Measurements from ENCODE around the gene TOM1L2. TPM values are rescaled to one million over a fixed set of nuclear protein-coding genes. Genes with fewer than 3 reads are reported as not detected.
"Not testable (repeated sequence)": the region's sequence is repeated elsewhere in the genome, so short reads cannot be mapped to it uniquely, and the experiment has no call there.

Gene TOM1L2
- polyA plus RNA-seq, 4 donors: 33.3 to 46.1 (median 36.1) TPM

GRCh38 chr17:17812211-17813054, 159.8 kb downstream of the TOM1L2 start:
- DNase-seq (ENCODE audit: low read depth in 4 of 4, low spot score in 3 of 4): no peak

- DNase-seq (ENCODE audit: low read depth in 4 of 4, low spot score in 3 of 4): peak in 1 of 4 donors; percentile 48
These were observed 160.6 kb downstream of the TOM1L2 start for GRCh38 chr17:17811381-17812210.

- DNase-seq (ENCODE audit: low read depth in 4 of 4, low spot score in 3 of 4): no peak
These were observed 161.3 kb downstream of the TOM1L2 start for GRCh38 chr17:17810895-17811248.

GRCh38 chr17:17810084-17810894, 161.9 kb downstream of the TOM1L2 start:
- peak in 2 of 4 donors; percentile 53 to 71 for DNase-seq (ENCODE audit: low read depth in 4 of 4, low spot score in 3 of 4)

GRCh38 chr17:17809531-17810083, 162.6 kb downstream of the TOM1L2 start:
- DNase-seq (ENCODE audit: low read depth in 4 of 4, low spot score in 3 of 4): no peak

- no peak for DNase-seq (ENCODE audit: low read depth in 4 of 4, low spot score in 3 of 4)
These were observed 163.3 kb downstream of the TOM1L2 start for GRCh38 chr17:17808706-17809432.

GRCh38 chr17:17808200-17808599, 164.0 kb downstream of the TOM1L2 start:
- not testable (repeated sequence) for DNase-seq (ENCODE audit: low read depth in 4 of 4, low spot score in 3 of 4)

- no peak for DNase-seq (ENCODE audit: low read depth in 4 of 4, low spot score in 3 of 4)
These were observed 164.8 kb downstream of the TOM1L2 start for GRCh38 chr17:17807440-17807839.

- no peak for DNase-seq (ENCODE audit: low read depth in 4 of 4, low spot score in 3 of 4)
These were observed 165.5 kb downstream of the TOM1L2 start for GRCh38 chr17:17806611-17807274.

GRCh38 chr17:17806035-17806434, 166.2 kb downstream of the TOM1L2 start:
- DNase-seq (ENCODE audit: low read depth in 4 of 4, low spot score in 3 of 4): no peak

- no peak for DNase-seq (ENCODE audit: low read depth in 4 of 4, low spot score in 3 of 4)
These were observed 166.6 kb downstream of the TOM1L2 start for GRCh38 chr17:17805575-17805974.

GRCh38 chr17:17804007-17804406, 168.2 kb downstream of the TOM1L2 start:
- no peak for DNase-seq (ENCODE audit: low read depth in 4 of 4, low spot score in 3 of 4)

GRCh38 chr17:17801800-17802481, 170.3 kb downstream of the TOM1L2 start:
- DNase-seq (ENCODE audit: low read depth in 4 of 4, low spot score in 3 of 4): no peak

- DNase-seq (ENCODE audit: low read depth in 4 of 4, low spot score in 3 of 4): no peak
These were observed 171.6 kb downstream of the TOM1L2 start for GRCh38 chr17:17800504-17801021.

GRCh38 chr17:17798573-17799255, 173.5 kb downstream of the TOM1L2 start:
- DNase-seq (ENCODE audit: low read depth in 4 of 4, low spot score in 3 of 4): no peak

- no peak for DNase-seq (ENCODE audit: low read depth in 4 of 4, low spot score in 3 of 4)
These were observed 174.1 kb downstream of the TOM1L2 start for GRCh38 chr17:17798010-17798556.

GRCh38 chr17:17797119-17797809, 174.9 kb downstream of the TOM1L2 start:
- no peak for DNase-seq (ENCODE audit: low read depth in 4 of 4, low spot score in 3 of 4)
